ENCODE data around the gene LAMTOR1. TPM values are rescaled to one million over a fixed set of nuclear protein-coding genes. Genes with fewer than 3 reads are reported as not detected.
A peak's percentile ranks its signal among the peaks of the same experiment; 100 is the strongest.
"Not testable (repeated sequence)": the region's sequence is repeated elsewhere in the genome, so short reads cannot be mapped to it uniquely, and the experiment has no call there.

LAMTOR1 gene
- total and polyA plus RNA-seq, 4 experiments from 2014 or later = 66.8 to 105 (median 73.0) TPM

GRCh38 chr11:72141066-72141465 is 38.0 kb upstream of the LAMTOR1 start:
- Histone ChIP-seq H3K4me1 (ENCODE audit: insufficient read depth, low read length) (no peaks in the 10 kb centered on the region), H3K36me3 (ENCODE audit: insufficient read depth, low read length) (no peaks in the 10 kb centered on the region), H3K27ac (ENCODE audit: low read depth, low read length) (no peak overlapping the region), H3K9me3 (ENCODE audit: control insufficient read depth in 1 of 2, low read length in 2 of 2) (no peaks in the 10 kb centered on the region), H3K27me3 (ENCODE audit: insufficient read depth, low read length) (no peaks in the 10 kb centered on the region), H3K4me3 (ENCODE audit: low read length in 2 of 2) (no peak overlapping the region)
- H3K9me3 Mint-ChIP-seq = no peaks in the 10 kb centered on the region
- peaks cover 2 to 14% (median 6%) of the 10 kb centered on the region in 4 donors for H3K4me1 Mint-ChIP-seq
- peak overlapping the region in 1 of 7 donors; percentile 13 for H3K27ac Mint-ChIP-seq
- intact Hi-C loops (cut with micrococcal nuclease) = no loop called here
- peaks cover 0 to 6% of the 10 kb centered on the region in 2 donors for H3K27me3 Mint-ChIP-seq
- no peak overlapping the region for H3K4me3 Mint-ChIP-seq
- POLR2A ChIA-PET (ENCODE audit: partially characterized antibody) = interaction anchor here (1.0 to 1.2 kb wide), 2 partner anchors 38 to 101 kb away, joined by 3 read pairs; partner anchors contain the start of gene LAMTOR1
- CTCF ChIA-PET (ENCODE audit: partially characterized antibody) = interaction anchor here (2.2 kb wide), 1 partner anchor 116 kb away, joined by 15 read pairs; no protein-coding TSS in a partner anchor
- no peaks in the 10 kb centered on the region for H3K36me3 Mint-ChIP-seq
- DNase-seq = no peak

- no peaks in the 10 kb centered on the region for H3K4me1 ChIP-seq (ENCODE audit: insufficient read depth, low read length)
- no peaks in the 10 kb centered on the region for H3K36me3 ChIP-seq (ENCODE audit: insufficient read depth, low read length)
- H3K27ac ChIP-seq (ENCODE audit: low read depth, low read length) = no peak overlapping the region
- Mint-ChIP-seq H3K4me1 (peaks cover 2 to 14% (median 6%) of the 10 kb centered on the region in 4 donors), H3K36me3 (no peaks in the 10 kb centered on the region), H3K9me3 (no peaks in the 10 kb centered on the region), H3K27me3 (peaks cover 0 to 8% of the 10 kb centered on the region in 2 donors), H3K4me3 (no peak overlapping the region), H3K27ac (no peak overlapping the region)
- DNase-seq = no peak
- intact Hi-C loops (cut with micrococcal nuclease) = no loop called here
- H3K27me3 ChIP-seq (ENCODE audit: insufficient read depth, low read length) = no peaks in the 10 kb centered on the region
- H3K4me3 ChIP-seq (ENCODE audit: low read length in 2 of 2) = no peak overlapping the region
- POLR2A ChIA-PET (ENCODE audit: partially characterized antibody) = interaction anchor here (1.0 to 1.2 kb wide), 2 partner anchors 38 to 100 kb away, joined by 3 read pairs; partner anchors contain the start of gene LAMTOR1
- no peaks in the 10 kb centered on the region for H3K9me3 ChIP-seq (ENCODE audit: control insufficient read depth in 1 of 2, low read length in 2 of 2)
- CTCF ChIA-PET (ENCODE audit: partially characterized antibody) = interaction anchor here (2.2 kb wide), 1 partner anchor 115 kb away, joined by 15 read pairs; no protein-coding TSS in a partner anchor
These were observed 37.6 kb upstream of the LAMTOR1 start for GRCh38 chr11:72140661-72141060.

DNA sequence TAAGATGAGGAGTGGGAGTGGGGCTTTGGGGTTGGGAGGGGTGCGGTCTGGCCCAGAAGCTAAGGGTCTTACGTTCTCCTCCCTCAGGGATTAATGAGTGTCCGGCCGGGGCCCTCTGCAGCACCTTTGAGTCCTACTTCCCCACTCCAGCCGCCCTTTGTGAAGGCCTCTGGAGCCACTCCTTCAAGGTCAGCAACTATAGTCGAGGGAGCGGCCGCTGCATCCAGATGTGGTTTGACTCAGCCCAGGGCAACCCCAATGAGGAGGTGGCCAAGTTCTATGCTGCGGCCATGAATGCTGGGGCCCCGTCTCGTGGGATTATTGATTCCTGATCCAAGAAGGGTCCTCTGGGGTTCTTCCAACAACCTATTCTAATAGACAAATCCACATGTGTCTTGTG is 36.4 kb upstream of the LAMTOR1 start:
- Mint-ChIP-seq H3K36me3 (no peaks in the 10 kb centered on the region), H3K27ac (no peak overlapping the region), H3K4me3 (no peak overlapping the region), H3K4me1 (peaks cover 2 to 14% (median 6%) of the 10 kb centered on the region in 4 donors), H3K27me3 (peaks cover 0 to 8% of the 10 kb centered on the region in 2 donors), H3K9me3 (no peaks in the 10 kb centered on the region)
- H3K4me3 ChIP-seq (ENCODE audit: low read length in 2 of 2) = no peak overlapping the region
- ChIA-PET CTCF (ENCODE audit: partially characterized antibody) (no interaction called here), POLR2A (ENCODE audit: partially characterized antibody) (no interaction called here)
- intact Hi-C loops (cut with micrococcal nuclease) = no loop called here
- no peak for DNase-seq
- no peaks in the 10 kb centered on the region for H3K4me1 ChIP-seq (ENCODE audit: insufficient read depth, low read length)
- no peaks in the 10 kb centered on the region for H3K36me3 ChIP-seq (ENCODE audit: insufficient read depth, low read length)
- H3K27ac ChIP-seq (ENCODE audit: low read depth, low read length) = no peak overlapping the region
- no peaks in the 10 kb centered on the region for H3K27me3 ChIP-seq (ENCODE audit: insufficient read depth, low read length)
- no peaks in the 10 kb centered on the region for H3K9me3 ChIP-seq (ENCODE audit: control insufficient read depth in 1 of 2, low read length in 2 of 2)

DNA sequence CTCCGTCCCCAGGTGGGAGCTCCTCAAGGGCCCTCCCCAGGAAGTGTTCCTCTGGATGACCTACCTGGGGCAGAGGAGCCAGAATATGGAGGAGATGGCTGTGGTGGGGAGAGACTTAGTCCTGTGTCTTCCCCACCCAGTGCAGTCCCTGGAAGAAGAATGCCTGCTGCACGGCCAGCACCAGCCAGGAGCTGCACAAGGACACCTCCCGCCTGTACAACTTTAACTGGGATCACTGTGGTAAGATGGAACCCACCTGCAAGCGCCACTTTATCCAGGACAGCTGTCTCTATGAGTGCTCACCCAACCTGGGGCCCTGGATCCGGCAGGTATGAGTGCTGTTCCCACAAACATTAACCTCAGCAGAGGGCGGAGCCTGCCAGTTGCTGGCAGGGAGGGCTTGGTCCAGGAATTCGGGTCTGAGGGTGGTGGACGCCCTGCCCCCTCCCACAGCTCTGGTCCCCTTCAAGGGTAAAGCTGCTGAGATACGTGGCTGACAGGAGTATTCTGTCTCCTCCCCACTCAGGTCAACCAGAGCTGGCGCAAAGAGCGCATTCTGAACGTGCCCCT is 35.8 kb upstream of the LAMTOR1 start:
- Mint-ChIP-seq H3K4me1 (peaks cover 1 to 12% (median 5%) of the 10 kb centered on the region in 4 donors), H3K4me3 (no peak overlapping the region), H3K9me3 (no peaks in the 10 kb centered on the region), H3K27ac (no peak overlapping the region), H3K36me3 (no peaks in the 10 kb centered on the region), H3K27me3 (peaks cover 0 to 5% of the 10 kb centered on the region in 2 donors)
- Histone ChIP-seq H3K9me3 (ENCODE audit: control insufficient read depth in 1 of 2, low read length in 2 of 2) (no peaks in the 10 kb centered on the region), H3K27ac (ENCODE audit: low read depth, low read length) (no peak overlapping the region), H3K36me3 (ENCODE audit: insufficient read depth, low read length) (no peaks in the 10 kb centered on the region), H3K4me3 (ENCODE audit: low read length in 2 of 2) (no peak overlapping the region), H3K4me1 (ENCODE audit: insufficient read depth, low read length) (no peaks in the 10 kb centered on the region), H3K27me3 (ENCODE audit: insufficient read depth, low read length) (no peaks in the 10 kb centered on the region)
- ChIA-PET CTCF (ENCODE audit: partially characterized antibody) (interaction anchor here (0.8 kb wide), 1 partner anchor 162 kb away, joined by 3 read pairs; no protein-coding TSS in a partner anchor), POLR2A (ENCODE audit: partially characterized antibody) (no interaction called here)
- no peak for DNase-seq
- intact Hi-C loops (cut with micrococcal nuclease) = no loop called here

DNA sequence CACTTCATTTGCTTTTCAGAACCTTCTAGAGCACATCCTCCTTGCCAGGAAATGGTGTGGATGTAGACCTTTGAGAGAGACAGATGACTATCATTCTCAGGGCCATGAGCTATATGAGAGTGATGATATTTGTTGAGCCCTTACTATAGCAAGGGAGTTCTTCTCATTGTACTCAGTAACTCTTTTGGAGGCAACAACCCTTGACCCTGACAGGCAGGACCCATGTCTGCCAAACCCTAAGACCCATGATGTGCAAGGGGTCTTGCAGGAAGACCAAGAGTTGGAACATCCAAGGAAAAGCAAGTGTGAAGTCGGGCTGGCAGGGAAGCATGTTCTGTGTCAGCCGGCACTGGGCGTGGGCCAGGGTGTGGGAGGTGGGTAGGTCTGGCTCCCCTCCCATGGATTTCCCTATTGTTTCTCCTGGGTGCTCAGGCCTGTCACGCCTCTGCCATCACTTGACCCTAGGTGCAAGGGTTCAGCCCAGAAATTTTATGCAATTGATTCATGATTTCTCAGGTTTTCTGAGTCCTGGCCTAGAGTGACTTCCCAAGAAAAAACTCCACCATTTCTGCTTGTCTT is 33.7 kb upstream of the LAMTOR1 start:
- no peak for DNase-seq
- CTCF ChIA-PET (ENCODE audit: partially characterized antibody) = interaction anchor here (1.3 kb wide), 1 partner anchor 112 kb away, joined by 4 read pairs; no protein-coding TSS in a partner anchor
- no peak overlapping the region for H3K4me3 Mint-ChIP-seq
- no peaks in the 10 kb centered on the region for H3K36me3 ChIP-seq (ENCODE audit: insufficient read depth, low read length)
- no peaks in the 10 kb centered on the region for H3K36me3 Mint-ChIP-seq
- H3K27me3 Mint-ChIP-seq = peaks cover 2 to 7% of the 10 kb centered on the region in 2 donors
- H3K4me1 ChIP-seq (ENCODE audit: insufficient read depth, low read length) = no peaks in the 10 kb centered on the region
- no peak overlapping the region for H3K27ac ChIP-seq (ENCODE audit: low read depth, low read length)
- peaks cover 0 to 11% (median 5%) of the 10 kb centered on the region in 4 donors for H3K4me1 Mint-ChIP-seq
- POLR2A ChIA-PET (ENCODE audit: partially characterized antibody) = no interaction called here
- H3K4me3 ChIP-seq (ENCODE audit: low read length in 2 of 2) = no peak overlapping the region
- no peaks in the 10 kb centered on the region for H3K9me3 Mint-ChIP-seq
- H3K27me3 ChIP-seq (ENCODE audit: insufficient read depth, low read length) = no peaks in the 10 kb centered on the region
- intact Hi-C loops (cut with micrococcal nuclease) = no loop called here
- H3K27ac Mint-ChIP-seq = no peak overlapping the region
- H3K9me3 ChIP-seq (ENCODE audit: control insufficient read depth in 1 of 2, low read length in 2 of 2) = no peaks in the 10 kb centered on the region

DNA sequence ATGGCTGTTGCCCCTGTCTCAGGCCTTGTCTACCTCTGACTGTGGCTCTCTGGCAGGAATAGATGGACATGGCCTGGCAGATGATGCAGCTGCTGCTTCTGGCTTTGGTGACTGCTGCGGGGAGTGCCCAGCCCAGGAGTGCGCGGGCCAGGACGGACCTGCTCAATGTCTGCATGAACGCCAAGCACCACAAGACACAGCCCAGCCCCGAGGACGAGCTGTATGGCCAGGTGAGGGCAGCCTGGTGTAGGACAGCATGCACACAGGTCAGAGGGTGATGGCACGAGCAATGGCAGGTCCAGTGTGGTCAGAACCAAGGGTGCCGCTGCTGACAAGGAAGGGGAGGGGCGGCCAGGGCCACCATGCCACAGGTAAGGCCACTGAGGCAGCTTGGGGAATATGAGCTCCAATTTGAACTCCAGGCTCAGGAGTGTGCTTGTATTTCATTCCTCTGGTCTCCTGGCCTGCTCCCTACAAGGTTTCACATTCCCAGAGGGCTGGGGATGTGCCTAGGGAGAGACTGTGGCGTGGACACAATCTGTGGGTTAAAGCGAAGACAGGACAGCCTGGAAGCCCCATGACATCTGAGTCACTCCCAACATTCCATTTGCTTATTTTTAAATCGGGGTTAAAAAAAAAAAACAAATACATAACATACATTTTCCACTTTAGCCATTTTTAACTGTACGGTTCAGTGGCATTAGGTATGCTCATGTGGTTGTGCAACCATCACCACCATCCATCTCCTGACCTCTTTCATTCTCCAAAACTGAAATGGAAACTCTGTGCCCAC is 33.0 kb upstream of the LAMTOR1 start:
- Histone ChIP-seq H3K4me1 (ENCODE audit: insufficient read depth, low read length) (no peaks in the 10 kb centered on the region), H3K27ac (ENCODE audit: low read depth, low read length) (no peak overlapping the region), H3K36me3 (ENCODE audit: insufficient read depth, low read length) (no peaks in the 10 kb centered on the region), H3K4me3 (ENCODE audit: low read length in 2 of 2) (no peak overlapping the region), H3K9me3 (ENCODE audit: control insufficient read depth in 1 of 2, low read length in 2 of 2) (no peaks in the 10 kb centered on the region), H3K27me3 (ENCODE audit: insufficient read depth, low read length) (no peaks in the 10 kb centered on the region)
- H3K36me3 Mint-ChIP-seq = no peaks in the 10 kb centered on the region
- H3K9me3 Mint-ChIP-seq = no peaks in the 10 kb centered on the region
- CTCF ChIA-PET (ENCODE audit: partially characterized antibody) = interaction anchor here (1.3 kb wide), 2 partner anchors 8 to 111 kb away, joined by 4 to 5 read pairs; no protein-coding TSS in a partner anchor
- no peak overlapping the region for H3K27ac Mint-ChIP-seq
- intact Hi-C loops (cut with micrococcal nuclease) = no loop called here
- POLR2A ChIA-PET (ENCODE audit: partially characterized antibody) = no interaction called here
- no peak for DNase-seq
- H3K4me3 Mint-ChIP-seq = no peak overlapping the region
- H3K27me3 Mint-ChIP-seq = peaks cover 2 to 7% of the 10 kb centered on the region in 2 donors
- H3K4me1 Mint-ChIP-seq = peaks cover 0 to 7% (median 3%) of the 10 kb centered on the region in 4 donors

- H3K27me3 Mint-ChIP-seq; H3K27ac Mint-ChIP-seq; H3K9me3 Mint-ChIP-seq; H3K27ac ChIP-seq (ENCODE audit: low read depth, low read length); H3K4me3 Mint-ChIP-seq; H3K36me3 Mint-ChIP-seq; H3K27me3 ChIP-seq (ENCODE audit: insufficient read depth, low read length); H3K4me1 Mint-ChIP-seq; H3K36me3 ChIP-seq (ENCODE audit: insufficient read depth, low read length); H3K9me3 ChIP-seq (ENCODE audit: control insufficient read depth in 1 of 2, low read length in 2 of 2); POLR2A ChIA-PET (ENCODE audit: partially characterized antibody); H3K4me1 ChIP-seq (ENCODE audit: insufficient read depth, low read length); intact Hi-C loops (cut with micrococcal nuclease); H3K4me3 ChIP-seq (ENCODE audit: low read length in 2 of 2); DNase-seq: not testable (repeated sequence)
- CTCF ChIA-PET (ENCODE audit: partially characterized antibody) = interaction anchor here (1.3 kb wide), 2 partner anchors 8 to 110 kb away, joined by 4 to 5 read pairs; no protein-coding TSS in a partner anchor
These were observed 32.4 kb upstream of the LAMTOR1 start, which contains the start of gene FOLR3 for GRCh38 chr11:72135473-72135872. FOLR3 (plus strand) TSS chr11:72135725; CDS start chr11:72135953, 228 bp downstream.

Measured in CD4-positive, alpha-beta memory T cell (primary cell).